SH-SY5Y (cell line): Measurements from ENCODE around the gene PNRC2.

Experiments used
- GATA2 ChIP-seq: IDR thresholded peaks from 2 replicates; pipeline ENCODE4 v1.6.1; 2011; ENCODE audit warnings: mild to moderate bottlenecking, low read depth, low read length
- GATA3 ChIP-seq: IDR thresholded peaks from 2 replicates; pipeline ENCODE4 v1.6.1; 2011; ENCODE audit warnings: low read depth, mild to moderate bottlenecking, low read length, moderate library complexity

Gene PNRC2

GRCh38 chr1:23927097-23927496 lies 32.5 kb upstream of the PNRC2 start:
- no peak for TF ChIP-seq GATA3

GRCh38 chr1:23928789-23929188 lies 30.8 kb upstream of the PNRC2 start:
- TF ChIP-seq GATA2 (no peak), GATA3 (no peak)

GRCh38 chr1:23930270-23930669 lies 29.4 kb upstream of the PNRC2 start:
- TF ChIP-seq GATA2 (no peak), GATA3 (no peak)

GRCh38 chr1:23930861-23931490 lies 28.7 kb upstream of the PNRC2 start:
- TF ChIP-seq GATA2 (no peak), GATA3 (no peak)

- no peak for TF ChIP-seq GATA3
These were observed 28.1 kb upstream of the PNRC2 start for GRCh38 chr1:23931491-23931880.

GRCh38 chr1:23936481-23937176 lies 23.0 kb upstream of the PNRC2 start:
- no peak for TF ChIP-seq GATA2

GRCh38 chr1:23947366-23947765 lies 12.3 kb upstream of the PNRC2 start:
- TF ChIP-seq GATA2: no peak
- no peak for TF ChIP-seq GATA3

GRCh38 chr1:23953020-23953419 lies 6.6 kb upstream of the PNRC2 start:
- TF ChIP-seq GATA2 (no peak), GATA3 (no peak)

- no peak for TF ChIP-seq GATA3
- no peak for TF ChIP-seq GATA2
These were observed 2.5 kb upstream of the PNRC2 start for GRCh38 chr1:23957096-23957495.

GRCh38 chr1:23958810-23959460 lies 693 bp upstream of the PNRC2 start:
- TF ChIP-seq GATA3: no peak
- TF ChIP-seq GATA2: no peak

- TF ChIP-seq GATA3: no peak
- TF ChIP-seq GATA2: no peak
These were observed 828 bp downstream of the PNRC2 start for GRCh38 chr1:23960291-23961020.

GRCh38 chr1:23963617-23964234 lies 4.1 kb downstream of the PNRC2 start:
- TF ChIP-seq GATA3: no peak

GRCh38 chr1:23964235-23964668 lies 4.6 kb downstream of the PNRC2 start:
- TF ChIP-seq GATA3: no peak
- TF ChIP-seq GATA2: no peak
